HG03442 (cell line): ENCODE measurements around the gene IL26.
"Not testable (repeated sequence)": the region's sequence is repeated elsewhere in the genome, so short reads cannot be mapped to it uniquely, and the experiment has no call there.

ENCODE experiments used
- ATAC-seq: cut with Tn5 transposase; IDR thresholded peaks from one replicate; pipeline ENCODE4 v1.9.1; 2021; ENCODE audit warnings: mild to moderate bottlenecking, moderate library complexity; ENCODE audit not compliant: unreplicated experiment

IL26 gene

GRCh38 chr12:68240975-68241374 lies 15.4 kb upstream of the IL26 start:
- ATAC-seq: peak; percentile 96

GRCh38 chr12:68240079-68240478 lies 14.5 kb upstream of the IL26 start:
- ATAC-seq: no peak

- no peak for ATAC-seq
Measured at GRCh38 chr12:68239309-68239982, 13.8 kb upstream of the IL26 start.

GRCh38 chr12:68237619-68238018 lies 12.0 kb upstream of the IL26 start:
- ATAC-seq: no peak

GRCh38 chr12:68237078-68237477 lies 11.5 kb upstream of the IL26 start:
- ATAC-seq: no peak

GRCh38 chr12:68236421-68237059 lies 10.9 kb upstream of the IL26 start:
- ATAC-seq: peak; percentile 63

- ATAC-seq: no peak
Measured at GRCh38 chr12:68235576-68235975, 10.0 kb upstream of the IL26 start.

- ATAC-seq: no peak
Measured at GRCh38 chr12:68234140-68234539, 8.5 kb upstream of the IL26 start.

GRCh38 chr12:68233498-68233897 lies 7.9 kb upstream of the IL26 start:
- no peak for ATAC-seq

GRCh38 chr12:68231691-68232090 lies 6.1 kb upstream of the IL26 start:
- no peak for ATAC-seq

- ATAC-seq: no peak
Measured at GRCh38 chr12:68231229-68231628, 5.6 kb upstream of the IL26 start.

GRCh38 chr12:68229956-68230355 lies 4.3 kb upstream of the IL26 start:
- ATAC-seq: no peak

- no peak for ATAC-seq
Measured at GRCh38 chr12:68227356-68227755, 1.7 kb upstream of the IL26 start.

- ATAC-seq: no peak
Measured at GRCh38 chr12:68224613-68225285, 861 bp downstream of the IL26 start.

GRCh38 chr12:68223067-68223747 lies 2.4 kb downstream of the IL26 start:
- ATAC-seq: peak; percentile 86

GRCh38 chr12:68222326-68222725 lies 3.3 kb downstream of the IL26 start:
- no peak for ATAC-seq

- ATAC-seq: no peak
Measured at GRCh38 chr12:68221497-68221896, 4.1 kb downstream of the IL26 start.

GRCh38 chr12:68210875-68211274 lies 14.7 kb downstream of the IL26 start:
- ATAC-seq: no peak

GRCh38 chr12:68209048-68209728 lies 16.4 kb downstream of the IL26 start:
- ATAC-seq: not testable (repeated sequence)

GRCh38 chr12:68207276-68207675 lies 18.3 kb downstream of the IL26 start:
- ATAC-seq: no peak

GRCh38 chr12:68206446-68206845 lies 19.2 kb downstream of the IL26 start:
- no peak for ATAC-seq
